ENCODE results near the gene TLE5. TPM values are rescaled to one million over a fixed set of nuclear protein-coding genes. Genes with fewer than 3 reads are reported as not detected.

TLE5 gene
- total RNA-seq, 4 donors from 2014 or later = 449 to 1,111 (median 479) TPM

DNA sequence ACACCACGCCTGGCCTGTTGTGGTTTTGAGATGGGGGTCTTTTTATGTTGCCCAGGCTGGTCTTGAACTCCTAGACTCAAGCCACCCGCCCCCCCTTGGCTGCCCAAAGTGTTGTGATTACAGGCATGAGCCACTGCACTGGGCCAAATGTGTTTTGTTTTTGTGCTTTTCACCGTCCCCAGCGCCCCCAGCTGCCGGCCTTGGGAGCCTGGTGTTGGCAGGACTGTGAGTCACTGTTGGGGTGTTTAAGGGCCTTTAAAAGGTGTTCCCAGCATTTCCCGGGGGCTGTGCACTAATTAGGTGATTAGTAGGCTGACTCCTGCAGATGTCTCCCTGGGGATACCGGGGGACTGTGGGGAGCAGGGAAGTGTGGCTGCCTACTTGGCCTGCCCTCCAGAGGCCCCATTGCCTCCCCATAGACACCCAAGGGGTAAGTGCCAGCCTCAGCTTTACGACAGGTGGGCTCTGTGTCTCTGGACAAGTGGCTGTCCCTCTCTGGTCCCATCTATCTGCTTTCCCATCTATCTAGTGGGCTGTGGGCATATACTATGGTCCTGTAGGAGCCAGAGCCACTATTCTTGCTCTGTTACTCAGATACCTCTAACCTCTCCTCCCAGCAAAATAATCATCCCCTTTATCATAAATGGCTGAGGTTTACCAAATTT lies 11.8 kb upstream of the TLE5 start:
- no peak for TF ChIP-seq EP300 (IDR thresholded peaks at IDR 0.05)
- TF ChIP-seq POLR2A (IDR thresholded peaks at IDR 0.05) = no peak
- TF ChIP-seq CTCF (IDR thresholded peaks at IDR 0.05) = no peak
- Histone ChIP-seq H3K27me3 (no peaks in the 10 kb centered on the region), H3K9me3 (no peaks in the 10 kb centered on the region), H3K36me3 (no peaks in the 10 kb centered on the region), H3K4me1 (peaks cover 0 to 14% (median 4%) of the 10 kb centered on the region in 4 donors), H3K27ac (no peak overlapping the region), H3K4me3 (no peak overlapping the region)
- no peak for DNase-seq (ENCODE audit: low spot score in 2 of 2)
- 54 to 57% methylated on average over 8 of the region's 8 CpGs for WGBS, 2 donors

DNA sequence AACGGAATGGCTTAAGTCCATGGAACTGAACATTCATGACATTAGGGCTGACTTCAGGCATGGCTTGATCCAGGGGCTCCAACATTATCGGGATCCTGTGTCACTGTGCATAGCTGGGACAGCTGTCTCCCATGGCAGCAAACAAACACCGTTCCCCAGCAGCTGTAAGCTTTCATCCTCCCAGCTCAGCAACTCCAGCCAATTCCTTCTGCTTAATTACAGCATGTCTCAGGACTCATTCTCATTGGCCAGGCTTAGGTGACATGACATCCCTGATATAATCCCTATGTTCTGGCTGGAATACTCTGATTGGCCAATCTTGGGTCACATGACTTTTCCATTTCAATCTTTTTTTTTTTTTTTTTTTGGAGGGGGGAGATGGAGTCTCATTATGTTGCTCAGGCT lies 10.9 kb upstream of the TLE5 start:
- 41 to 64% methylated on average over 3 of the region's 3 CpGs for WGBS, 2 donors
- no peaks in the 10 kb centered on the region for H3K27me3 ChIP-seq
- no peak overlapping the region for H3K4me3 ChIP-seq

DNA sequence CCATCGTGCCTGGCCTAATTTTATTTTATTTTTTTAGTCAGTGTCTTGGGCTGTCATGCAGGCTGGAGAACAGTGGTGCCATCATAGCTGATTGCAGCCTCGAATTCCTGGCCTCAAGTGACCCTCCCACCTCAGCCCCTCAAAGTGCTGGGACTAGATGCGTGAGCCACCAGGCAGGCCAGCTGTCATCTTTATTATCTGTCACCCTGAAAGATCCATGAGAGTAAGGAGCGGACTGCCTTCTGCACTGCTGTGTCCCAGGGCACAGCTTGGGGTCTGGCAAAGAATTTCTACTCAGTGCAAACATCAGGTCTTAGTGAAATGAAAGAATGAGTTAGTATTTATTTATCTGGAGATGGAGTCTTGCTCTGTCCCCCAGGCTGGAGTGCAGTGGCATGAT lies 9.5 kb upstream of the TLE5 start:
- Histone ChIP-seq H3K36me3 (no peaks in the 10 kb centered on the region), H3K9me3 (no peaks in the 10 kb centered on the region), H3K4me3 (no peak overlapping the region), H3K27me3 (no peaks in the 10 kb centered on the region), H3K27ac (no peak overlapping the region), H3K4me1 (peaks cover 0 to 14% (median 4%) of the 10 kb centered on the region in 4 donors)
- 61 to 71% methylated on average over 4 of the region's 4 CpGs for WGBS, 2 donors
- DNase-seq (ENCODE audit: low spot score in 2 of 2) = no peak
- TF ChIP-seq POLR2A (IDR thresholded peaks at IDR 0.05) = no peak
- TF ChIP-seq EP300 (IDR thresholded peaks at IDR 0.05) = no peak
- TF ChIP-seq CTCF (IDR thresholded peaks at IDR 0.05) = no peak

More for the DNA sequence above, 10.9 kb upstream of the TLE5 start:
- DNase-seq (ENCODE audit: low spot score in 2 of 2) = no peak
- no peak overlapping the region for H3K27ac ChIP-seq
- peaks cover 0 to 14% (median 4%) of the 10 kb centered on the region in 4 donors for H3K4me1 ChIP-seq
- no peaks in the 10 kb centered on the region for H3K9me3 ChIP-seq
- no peaks in the 10 kb centered on the region for H3K36me3 ChIP-seq
- no peak for TF ChIP-seq POLR2A (IDR thresholded peaks at IDR 0.05)
- no peak for TF ChIP-seq CTCF (IDR thresholded peaks at IDR 0.05)
- no peak for TF ChIP-seq EP300 (IDR thresholded peaks at IDR 0.05)

- Histone ChIP-seq H3K4me3 (no peak overlapping the region), H3K27ac (no peak overlapping the region), H3K9me3 (no peaks in the 10 kb centered on the region), H3K27me3 (no peaks in the 10 kb centered on the region), H3K4me1 (peaks cover 0 to 6% (median 2%) of the 10 kb centered on the region in 4 donors), H3K36me3 (no peaks in the 10 kb centered on the region)
- 54 to 61% methylated on average over 16 to 21 of the region's 21 CpGs for WGBS, 2 donors
- no peak for DNase-seq (ENCODE audit: low spot score in 2 of 2)
- TF ChIP-seq CTCF (IDR thresholded peaks at IDR 0.05) (no peak), EP300 (IDR thresholded peaks at IDR 0.05) (no peak), POLR2A (IDR thresholded peaks at IDR 0.05) (no peak)
Measured at GRCh38 chr19:3068071-3068470, 5.8 kb upstream of the TLE5 start.

DNA sequence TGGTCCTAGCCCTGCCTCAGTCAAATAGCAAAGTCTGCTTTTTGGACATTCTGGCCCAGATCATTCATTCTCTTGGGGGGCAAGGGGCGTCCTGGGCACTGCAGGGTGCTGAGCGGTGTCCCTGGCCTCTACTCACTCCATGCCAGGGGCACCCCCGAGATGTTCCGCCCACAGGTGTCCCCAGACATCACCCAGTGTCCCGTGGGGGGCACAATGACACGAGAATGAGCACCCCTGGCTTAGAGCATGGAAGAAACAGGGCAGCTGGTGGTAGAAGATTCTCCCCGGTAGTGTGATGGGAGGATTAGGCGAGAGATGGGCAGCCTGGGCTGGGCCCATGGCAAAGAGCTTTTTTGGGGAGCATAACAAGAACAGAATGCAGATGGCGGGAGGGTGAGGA lies 5.3 kb upstream of the TLE5 start:
- peaks cover 0 to 11% (median 7%) of the 10 kb centered on the region in 4 donors for H3K4me1 ChIP-seq
- 84 to 87% methylated on average over 9 of the region's 9 CpGs for whole genome bisulfite sequencing, 2 donors
- TF ChIP-seq CTCF (IDR thresholded peaks at IDR 0.05) (no peak), POLR2A (IDR thresholded peaks at IDR 0.05) (no peak)
- no peak overlapping the region for H3K4me3 ChIP-seq
- H3K27me3 ChIP-seq = no peaks in the 10 kb centered on the region
- H3K9me3 ChIP-seq = no peaks in the 10 kb centered on the region
- DNase-seq (ENCODE audit: low spot score in 2 of 2) = no peak
- H3K36me3 ChIP-seq = no peaks in the 10 kb centered on the region
- H3K27ac ChIP-seq = no peak overlapping the region

Data from tibial nerve (tissue), 4 donors.